HCT116 (cell line): ENCODE results near the gene KRT78. TPM values are rescaled to one million over a fixed set of nuclear protein-coding genes. Genes with fewer than 3 reads are reported as not detected.

Experiments used
- ATAC-seq: fragments of 200-7000 bp; cut with Tn5 transposase; 2 replicates; pipeline ENCODE4 v1.9.1; 2020; ENCODE audit warnings: mild to moderate bottlenecking, moderate library complexity
- BruUV-seq: library from RNA; stranded (reverse); fragments of 400-500 nt; replicated peaks from 2 replicates; lab custom pipeline; 2021; lab: Mats Ljungman, UMichigan
- CTCF ChIA-PET: fragments of 300-600 bp; sonication (Branson Sonifier 250); formaldehyde crosslinking; loops from one replicate; lab custom pipeline; 2021; ENCODE audit warnings: antibody characterized with exemption; lab: Charles Lee
- POLR2A ChIA-PET: fragments of 300-600, 350-600 bp; sonication (Branson Sonifier 250); formaldehyde crosslinking; loops from one replicate; lab custom pipeline; 2021; ENCODE audit warnings: antibody characterized with exemption; lab: Charles Lee
- RAD21 ChIA-PET, 2 experiments: fragments of 300-600 bp; sonication (Branson Sonifier 250); formaldehyde crosslinking; loops; one replicate each; lab custom pipeline; 2023; ENCODE audit warnings: low total read pairs in 2 of 2; ENCODE audit not compliant: uncharacterized antibody in 2 of 2, unreplicated experiment in 2 of 2, low non-redundant PET in 1 of 2; lab: Charles Lee
- DNase-seq: peaks from one replicate; pipeline ENCODE4 v3.0.0-alpha.2; 2010; ENCODE audit warnings: low read depth, low spot score
- H2AFZ ChIP-seq: fragments of 200-600 bp; shearing (Covaris generic), sonication (generic); 2 replicates; pipeline ENCODE4 v1.6.1; 2017; ENCODE audit warnings: low read depth, mixed run types, mixed read lengths, antibody characterized with exemption, low read length; ENCODE audit not compliant: poor library complexity, severe bottlenecking
- H3K27ac ChIP-seq: 2 replicates; pipeline ENCODE4 v1.5.1; 2012; ENCODE audit warnings: low read depth, low read length
- H3K27me3 ChIP-seq: fragments of 200-600 bp; sonication (generic); 2 replicates; pipeline ENCODE4 v1.6.1; 2016; ENCODE audit warnings: mixed run types, low read length, mixed read lengths; ENCODE audit not compliant: insufficient read depth
- H3K36me3 ChIP-seq, 2 experiments: fragments of 200-500 bp in 1 of 2; fragments of 200-600 bp in 1 of 2; sonication (Bioruptor generic) in 1 of 2; sonication (generic) in 1 of 2; 2 replicates each; pipeline versions ENCODE4 v1.5.1 to v1.6.1; 2014 to 2016; ENCODE audit warnings: low read length in 2 of 2, inconsistent platforms in 1 of 2, mixed read lengths in 1 of 2, mixed run types in 1 of 2; ENCODE audit not compliant: insufficient read depth in 2 of 2, control insufficient read depth in 1 of 2
- H3K4me1 ChIP-seq, 2 experiments: fragments of 200-600 bp in 1 of 2; sonication (generic) in 1 of 2; 2 replicates each; pipeline versions ENCODE4 v1.5.1 to v1.6.1; 2012 to 2017; ENCODE audit warnings: low read length in 2 of 2, inconsistent platforms in 1 of 2, mild to moderate bottlenecking in 1 of 2, mixed read lengths in 1 of 2, mixed run types in 1 of 2, moderate library complexity in 1 of 2; ENCODE audit not compliant: insufficient read depth in 2 of 2, control insufficient read depth in 1 of 2
- H3K4me2 ChIP-seq: fragments of 200-600 bp; sonication (generic); 2 replicates; pipeline ENCODE4 v1.6.1; 2017; ENCODE audit warnings: mixed run types, low read length, mixed read lengths
- H3K4me3 ChIP-seq, 2 experiments: fragments of 200-600 bp in 1 of 2; sonication (generic) in 1 of 2; replicated peaks in 1 of 2; 2 replicates each; pipeline ENCODE4 v1.5.1; 2011 to 2016; ENCODE audit warnings: low read length in 2 of 2, control low read depth in 1 of 2, low read depth in 1 of 2, mild to moderate bottlenecking in 1 of 2, mixed read lengths in 1 of 2, mixed run types in 1 of 2
- H3K79me2 ChIP-seq: fragments of 200-600 bp; sonication (generic); 2 replicates; pipeline ENCODE4 v1.6.1; 2017; ENCODE audit warnings: mild to moderate bottlenecking, mixed run types, low read length, moderate library complexity, mixed read lengths; ENCODE audit not compliant: insufficient read depth
- H3K9ac ChIP-seq: fragments of 200-600 bp; sonication (generic); 2 replicates; pipeline ENCODE4 v1.6.1; 2016; ENCODE audit warnings: low read length, mixed read lengths
- H3K9me2 ChIP-seq: fragments of 200-600 bp; sonication (generic), shearing (Covaris generic); 2 replicates; pipeline ENCODE4 v1.6.1; 2017; ENCODE audit warnings: mixed run types, mild to moderate bottlenecking, moderate library complexity; ENCODE audit not compliant: insufficient read depth
- H3K9me3 ChIP-seq, 2 experiments: fragments of 200-500 bp in 1 of 2; fragments of 200-600 bp in 1 of 2; sonication (Bioruptor generic) in 1 of 2; sonication (generic) in 1 of 2; 2 replicates each; pipeline ENCODE4 v1.6.1; 2014 to 2017; ENCODE audit warnings: low read length in 2 of 2, mixed read lengths in 2 of 2, inconsistent platforms in 1 of 2, low read depth in 1 of 2, mild to moderate bottlenecking in 1 of 2, mixed run types in 1 of 2, moderate library complexity in 1 of 2; ENCODE audit not compliant: control insufficient read depth in 1 of 2, insufficient read depth in 1 of 2
- H4K20me1 ChIP-seq: fragments of 200-600 bp; sonication (generic), shearing (Covaris generic); 2 replicates; pipeline ENCODE4 v1.6.1; 2017; ENCODE audit warnings: mixed run types, mild to moderate bottlenecking, moderate library complexity; ENCODE audit not compliant: insufficient read depth
- ATF3 ChIP-seq: IDR thresholded peaks from 2 replicates; pipeline ENCODE4 v1.6.1; 2012
- CBX3 ChIP-seq: IDR thresholded peaks from 2 replicates; pipeline ENCODE4 v1.6.1; 2012; ENCODE audit warnings: low read depth
- CTCF ChIP-seq, 3 experiments: fragments of 200-600 bp in 1 of 3; sonication (generic) in 1 of 3; IDR thresholded peaks in 2 of 3; conservative IDR thresholded peaks in 1 of 3; 2 replicates each; pipeline ENCODE4 v1.5.1; 2012 to 2017; ENCODE audit warnings: low read depth in 2 of 3, low read length in 2 of 3, antibody characterized with exemption in 1 of 3, borderline replicate concordance in 1 of 3, control low read depth in 1 of 3, mild to moderate bottlenecking in 1 of 3, mixed read lengths in 1 of 3, mixed run types in 1 of 3, moderate library complexity in 1 of 3; ENCODE audit not compliant: insufficient read depth in 1 of 3
- ELF1 ChIP-seq: IDR thresholded peaks from 2 replicates; pipeline ENCODE4 v1.6.1; 2012; ENCODE audit warnings: low read depth, borderline replicate concordance
- EZH2 ChIP-seq: fragments of 200-600 bp; sonication (generic); IDR thresholded peaks from 2 replicates; pipeline ENCODE4 v1.6.1; 2017; ENCODE audit warnings: antibody characterized with exemption, mixed run types
- RAD21 ChIP-seq: IDR thresholded peaks from 2 replicates; pipeline ENCODE4 v1.6.1; 2012; ENCODE audit warnings: low read depth, mild to moderate bottlenecking
- REST ChIP-seq: IDR thresholded peaks from 2 replicates; pipeline ENCODE4 v1.6.1; 2012; ENCODE audit warnings: low read depth
- SRF ChIP-seq: IDR thresholded peaks from 2 replicates; pipeline ENCODE4 v1.6.1; 2012; ENCODE audit warnings: low read depth
- ZBTB33 ChIP-seq: IDR thresholded peaks from 2 replicates; pipeline ENCODE4 v1.6.1; 2011; ENCODE audit warnings: mild to moderate bottlenecking, low read length, moderate library complexity; ENCODE audit not compliant: insufficient replicate concordance; ENCODE audit errors: extremely low read depth
- ZFX ChIP-seq: fragments of 450-650 bp; IDR thresholded peaks from 2 replicates; pipeline ENCODE4 v1.6.1; 2017
- ZNF274 ChIP-seq: fragments of 200-500 bp; sonication (Bioruptor generic); IDR thresholded peaks from 2 replicates; pipeline ENCODE4 v1.6.1; 2014; ENCODE audit warnings: mild to moderate bottlenecking, low read depth, low read length, inconsistent platforms
- intact Hi-C: fragments of 100-400 bp; cut with micrococcal nuclease; formaldehyde crosslinking; loops from 2 replicates; pipeline ENCODE4 v1.10.0; 2022
- total RNA-seq: library from RNA; stranded (reverse); gene quantifications from one replicate; pipeline ENCODE4 v1.2.1, GENCODE V29; 2021; ENCODE audit not compliant: unreplicated experiment

KRT78 gene
- total RNA-seq, 1 experiment from 2014 or later = not detected

DNA sequence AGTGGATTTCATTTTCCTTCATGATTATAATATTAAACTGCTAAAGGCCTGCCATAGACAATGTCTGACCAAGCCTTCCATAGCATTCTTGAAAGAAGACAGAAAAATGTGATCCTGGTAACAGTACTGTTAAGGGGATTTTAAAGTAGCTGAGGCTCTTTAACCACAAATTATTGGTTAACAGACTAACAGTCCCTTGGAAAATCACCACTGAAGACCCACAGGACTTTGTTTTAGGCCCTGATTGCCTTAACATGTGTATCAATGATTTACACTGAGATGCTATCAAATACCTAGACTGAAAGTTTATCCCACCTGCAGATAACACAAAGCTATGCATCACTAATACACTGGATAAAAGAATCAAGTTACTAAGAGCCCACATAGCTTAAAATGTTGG is 20.6 kb downstream of the KRT78 start:
- H3K27ac ChIP-seq = no peak overlapping the region
- no peaks in the 10 kb centered on the region for H3K36me3 ChIP-seq
- no peaks in the 10 kb centered on the region for H3K9me2 ChIP-seq
- intact Hi-C loops = no loop called here
- ChIA-PET RAD21 (no interaction called here), CTCF (no interaction called here), POLR2A (no interaction called here)
- no peak overlapping the region for H3K9ac ChIP-seq
- BruUV-seq = no TSS peak
- DNase-seq (no peak), ATAC-seq (no peak)
- H2AFZ ChIP-seq = no peak overlapping the region
- no peaks in the 10 kb centered on the region for H3K27me3 ChIP-seq
- H3K4me2 ChIP-seq = no peak overlapping the region
- H4K20me1 ChIP-seq = no peaks in the 10 kb centered on the region
- no peaks in the 10 kb centered on the region for H3K4me1 ChIP-seq
- no peak for TF ChIP-seq ZNF274
- TF ChIP-seq ATF3 = no peak
- no peak for TF ChIP-seq SRF
- H3K4me3 ChIP-seq = no peak overlapping the region
- H3K9me3 ChIP-seq = no peaks in the 10 kb centered on the region
- H3K79me2 ChIP-seq = no peaks in the 10 kb centered on the region

- no peaks in the 10 kb centered on the region for H3K9me3 ChIP-seq
- intact Hi-C loops = no loop called here
- CTCF ChIA-PET = no interaction called here
- TF ChIP-seq RAD21 (no peak), CTCF (IDR thresholded peaks at IDR 0.05 in 2 of 3, conservative IDR thresholded peaks at IDR 0.05 in 1 of 3; ENCODE audit: borderline replicate concordance in 1 of 3, insufficient read depth in 1 of 3, low read depth in 2 of 3, low read length in 2 of 3) (no peak), EZH2 (no peak), ATF3 (no peak), REST (no peak), ZBTB33 (no peak), CBX3 (no peak), ZFX (no peak), SRF (no peak), ELF1 (no peak)
Measured at GRCh38 chr12:52827499-52828090, 21.2 kb downstream of the KRT78 start.

More at GRCh38 chr12:52827499-52828090, 21.2 kb downstream of the KRT78 start:
- peaks cover 0 to under 1% of the 10 kb centered on the region in 2 experiments; a peak in 1 of 4 replicates for H3K4me1 ChIP-seq
- BruUV-seq = no TSS peak
- H3K9me2 ChIP-seq = no peaks in the 10 kb centered on the region
- ChIA-PET POLR2A (no interaction called here), RAD21 (no interaction called here)
- H3K27ac ChIP-seq = no peak overlapping the region
- H3K4me2 ChIP-seq = no peak overlapping the region
- no peak overlapping the region for H2AFZ ChIP-seq
- ATAC-seq = no peak
- no peaks in the 10 kb centered on the region for H3K27me3 ChIP-seq
- DNase-seq = no peak
- H3K9ac ChIP-seq = no peak overlapping the region
- no peak overlapping the region for H3K4me3 ChIP-seq
- no peaks in the 10 kb centered on the region for H3K36me3 ChIP-seq
- H4K20me1 ChIP-seq = no peaks in the 10 kb centered on the region
- no peaks in the 10 kb centered on the region for H3K79me2 ChIP-seq
